Common myeloid progenitor, CD34-positive (primary cell): ENCODE data around the gene EFNA5.

Source experiments
- CTCF ChIA-PET: fragments of 350-600 bp; sonication (Branson Sonifier 250); formaldehyde crosslinking; loops from one replicate; lab custom pipeline; 2021; ENCODE audit warnings: antibody characterized with exemption; lab: Charles Lee
- POLR2A ChIA-PET: fragments of 350-600 bp; sonication (Branson Sonifier 250); formaldehyde crosslinking; loops from one replicate; lab custom pipeline; 2021; ENCODE audit warnings: antibody characterized with exemption; lab: Charles Lee
- DNase-seq, 3 donors: peaks; one replicate each; pipeline versions ENCODE4 v3.0.0 to v3.0.0-alpha.2; 2013
- H3K27ac ChIP-seq, 2 experiments: 1 replicate in 1 of 2; 2 replicates in 1 of 2; pipeline ENCODE4 v1.7.0; 2013; ENCODE audit warnings: inconsistent platforms in 2 of 2, low read length in 2 of 2, mild to moderate bottlenecking in 2 of 2, low read depth in 1 of 2, moderate library complexity in 1 of 2; ENCODE audit not compliant: severe bottlenecking in 2 of 2, insufficient read depth in 1 of 2, poor library complexity in 1 of 2
- H3K27me3 ChIP-seq, 5 experiments: replicated peaks in 2 of 5; 1 replicate in 3 of 5; 2 replicates in 2 of 5; pipeline versions ENCODE4 v1.6.1 to v1.7.0; 2013; ENCODE audit warnings: low read length in 4 of 5, mild to moderate bottlenecking in 2 of 5, moderate library complexity in 2 of 5, inconsistent platforms in 1 of 5; ENCODE audit not compliant: insufficient read depth in 5 of 5, control insufficient read depth in 4 of 5
- H3K36me3 ChIP-seq, 4 experiments: 1 replicate in 2 of 4; 2 replicates in 2 of 4; pipeline versions ENCODE4 v1.6.1 to v1.7.0; 2013; ENCODE audit warnings: low read length in 3 of 4, control low read depth in 1 of 4, mild to moderate bottlenecking in 1 of 4; ENCODE audit not compliant: control insufficient read depth in 4 of 4, insufficient read depth in 4 of 4
- H3K4me1 ChIP-seq, 4 experiments: 1 replicate in 3 of 4; 2 replicates in 1 of 4; pipeline versions ENCODE4 v1.6.1 to v1.7.1; 2013; ENCODE audit warnings: low read length in 3 of 4, mild to moderate bottlenecking in 3 of 4, control low read depth in 1 of 4, inconsistent platforms in 1 of 4, moderate library complexity in 1 of 4; ENCODE audit not compliant: control insufficient read depth in 4 of 4, insufficient read depth in 4 of 4; ENCODE audit errors: control extremely low read depth in 1 of 4
- H3K4me3 ChIP-seq, 7 experiments: 1 replicate in 4 of 7; 2 replicates in 3 of 7; pipeline versions ENCODE4 v1.5.1 to v1.7.0; 2013; ENCODE audit warnings: mild to moderate bottlenecking in 7 of 7, low read length in 6 of 7, moderate library complexity in 6 of 7, inconsistent platforms in 2 of 7, low read depth in 2 of 7, control low read depth in 1 of 7; ENCODE audit not compliant: insufficient read depth in 4 of 7, control insufficient read depth in 1 of 7; ENCODE audit errors: extremely low read depth in 1 of 7
- H3K9me3 ChIP-seq, 5 experiments: 1 replicate in 4 of 5; 2 replicates in 1 of 5; pipeline versions ENCODE4 v1.6.1 to v1.7.1; 2013; ENCODE audit warnings: low read length in 4 of 5, mild to moderate bottlenecking in 2 of 5, inconsistent platforms in 1 of 5, low read depth in 1 of 5, moderate library complexity in 1 of 5; ENCODE audit not compliant: control insufficient read depth in 4 of 5, insufficient read depth in 2 of 5; ENCODE audit errors: control extremely low read depth in 1 of 5
- WGBS: methylation state at CpG from one replicate; pipeline ENCODE4 v1.1.5; 2013; ENCODE audit not compliant: insufficient coverage; 5-methylcytosine and 5-hydroxymethylcytosine counted together

The EFNA5 gene

GRCh38 chr5:107516452-107517184 lies 154.1 kb downstream of the EFNA5 start:
- no peaks in the 10 kb centered on the region for H3K9me3 ChIP-seq
- no CpG with 5 or more reads among the region's 3 CpGs for WGBS
- H3K27me3 ChIP-seq: no peaks in the 10 kb centered on the region
- no peaks in the 10 kb centered on the region for H3K36me3 ChIP-seq
- CTCF ChIA-PET: no interaction called here
- no peak for DNase-seq
- POLR2A ChIA-PET: no interaction called here
- peaks cover 0 to 2% (median 0%) of the 10 kb centered on the region in 4 experiments for H3K4me1 ChIP-seq
- no peak overlapping the region for H3K4me3 ChIP-seq
- H3K27ac ChIP-seq: no peak overlapping the region

GRCh38 chr5:107515521-107516080 lies 155.1 kb downstream of the EFNA5 start:
- Histone ChIP-seq H3K36me3 (no peaks in the 10 kb centered on the region), H3K27me3 (no peaks in the 10 kb centered on the region), H3K4me1 (peaks cover 0 to 2% (median 0%) of the 10 kb centered on the region in 4 experiments), H3K27ac (no peak overlapping the region), H3K9me3 (no peaks in the 10 kb centered on the region), H3K4me3 (no peak overlapping the region)
- no peak for DNase-seq
- ChIA-PET POLR2A (no interaction called here), CTCF (no interaction called here)
- 92% methylated on average over 3 of the region's 7 CpGs for WGBS

GRCh38 chr5:107514305-107514704 lies 156.4 kb downstream of the EFNA5 start:
- 100% methylated on average over 1 of the region's 2 CpGs for WGBS
- ChIA-PET POLR2A (no interaction called here), CTCF (no interaction called here)
- Histone ChIP-seq H3K27me3 (no peaks in the 10 kb centered on the region), H3K9me3 (no peaks in the 10 kb centered on the region), H3K27ac (no peak overlapping the region), H3K4me3 (no peak overlapping the region), H3K36me3 (no peaks in the 10 kb centered on the region), H3K4me1 (peaks cover 0 to 2% (median 0%) of the 10 kb centered on the region in 4 experiments)
- DNase-seq: no peak

GRCh38 chr5:107513337-107514085 lies 157.2 kb downstream of the EFNA5 start:
- ChIA-PET POLR2A (no interaction called here), CTCF (no interaction called here)
- DNase-seq: peak in 1 of 3 donors; percentile 0
- peaks cover 0 to 2% (median 0%) of the 10 kb centered on the region in 4 experiments for H3K4me1 ChIP-seq
- H3K27ac ChIP-seq: no peak overlapping the region
- no peaks in the 10 kb centered on the region for H3K27me3 ChIP-seq
- WGBS: 66% methylated on average over 6 of the region's 10 CpGs
- no peak overlapping the region for H3K4me3 ChIP-seq
- H3K36me3 ChIP-seq: no peaks in the 10 kb centered on the region
- H3K9me3 ChIP-seq: no peaks in the 10 kb centered on the region

GRCh38 chr5:107512029-107512428 lies 158.7 kb downstream of the EFNA5 start:
- Histone ChIP-seq H3K4me1 (peaks cover 0 to 2% (median 0%) of the 10 kb centered on the region in 4 experiments), H3K9me3 (no peaks in the 10 kb centered on the region), H3K27ac (no peak overlapping the region), H3K36me3 (no peaks in the 10 kb centered on the region), H3K27me3 (no peaks in the 10 kb centered on the region), H3K4me3 (no peak overlapping the region)
- WGBS: 94% methylated on average over 2 of the region's 3 CpGs
- ChIA-PET POLR2A (no interaction called here), CTCF (no interaction called here)
- no peak for DNase-seq

- CTCF ChIA-PET: no interaction called here
- no peak overlapping the region for H3K27ac ChIP-seq
- DNase-seq: no peak
- H3K4me1 ChIP-seq: peaks cover 0 to 2% (median 0%) of the 10 kb centered on the region in 4 experiments
- POLR2A ChIA-PET: interaction anchor here (0.7 kb wide), 1 partner anchor 15 kb away, joined by 3 read pairs; no protein-coding TSS in a partner anchor
- H3K4me3 ChIP-seq: no peak overlapping the region
- no peaks in the 10 kb centered on the region for H3K36me3 ChIP-seq
- no peaks in the 10 kb centered on the region for H3K9me3 ChIP-seq
- WGBS: 100% methylated on average over 2 of the region's 3 CpGs
- H3K27me3 ChIP-seq: no peaks in the 10 kb centered on the region
Observed at GRCh38 chr5:107510125-107510524, 160.6 kb downstream of the EFNA5 start.

GRCh38 chr5:107508097-107508496 lies 162.6 kb downstream of the EFNA5 start:
- WGBS: 100% methylated on average over 1 of the region's 4 CpGs

More at GRCh38 chr5:107508097-107508496, 162.6 kb downstream of the EFNA5 start:
- no peaks in the 10 kb centered on the region for H3K36me3 ChIP-seq
- H3K27me3 ChIP-seq: no peaks in the 10 kb centered on the region
- H3K4me3 ChIP-seq: no peak overlapping the region
- no peak overlapping the region for H3K27ac ChIP-seq
- CTCF ChIA-PET: no interaction called here
- no peaks in the 10 kb centered on the region for H3K4me1 ChIP-seq
- no peak for DNase-seq
- no peaks in the 10 kb centered on the region for H3K9me3 ChIP-seq
- POLR2A ChIA-PET: no interaction called here
